OCI-LY7 (cell line): ENCODE measurements around the gene PMS2. TPM values are rescaled to one million over a fixed set of nuclear protein-coding genes. Genes with fewer than 3 reads are reported as not detected.
"Not testable (repeated sequence)": the region's sequence is repeated elsewhere in the genome, so short reads cannot be mapped to it uniquely, and the experiment has no call there.

Experiments used
- BruUV-seq: library from RNA; stranded (reverse); fragments of 400-500 nt; replicated peaks from 2 replicates; lab custom pipeline; 2021; lab: Mats Ljungman, UMichigan
- CTCF ChIA-PET: fragments of 300-600 bp; sonication (Branson Sonifier 250); formaldehyde crosslinking; loops from one replicate; lab custom pipeline; 2022; ENCODE audit warnings: antibody characterized with exemption; ENCODE audit not compliant: unreplicated experiment; lab: Charles Lee
- POLR2A ChIA-PET: fragments of 300-600 bp; sonication (Branson Sonifier 250); formaldehyde crosslinking; loops from one replicate; lab custom pipeline; 2022; ENCODE audit warnings: antibody characterized with exemption; lab: Charles Lee
- DNase-seq: peaks from one replicate; pipeline ENCODE4 v3.0.0-alpha.2; 2015; ENCODE audit warnings: low spot score
- H2AFZ ChIP-seq: fragments of 200-600 bp; sonication (generic), shearing (Covaris generic); 2 replicates; pipeline ENCODE4 v1.6.1; 2014; ENCODE audit warnings: mild to moderate bottlenecking, antibody characterized with exemption, low read length, moderate library complexity
- H3K27ac ChIP-seq: fragments of 200-600 bp; sonication (generic); 2 replicates; pipeline ENCODE4 v1.5.1; 2014; ENCODE audit warnings: mixed run types, low read depth, mild to moderate bottlenecking, moderate library complexity, low read length, inconsistent platforms; ENCODE audit not compliant: poor library complexity, severe bottlenecking
- H3K36me3 ChIP-seq: fragments of 200-600 bp; sonication (generic); 2 replicates; pipeline ENCODE4 v1.6.1; 2014; ENCODE audit warnings: mild to moderate bottlenecking, antibody characterized with exemption, low read length, moderate library complexity, mixed read lengths; ENCODE audit not compliant: insufficient read depth
- H3K4me1 ChIP-seq: fragments of 200-600 bp; sonication (generic); 2 replicates; pipeline ENCODE4 v1.5.1; 2014; ENCODE audit warnings: mild to moderate bottlenecking, low read length; ENCODE audit not compliant: insufficient read depth, poor library complexity, severe bottlenecking
- H3K4me2 ChIP-seq: fragments of 200-600 bp; sonication (generic); 2 replicates; pipeline ENCODE4 v1.6.1; 2014; ENCODE audit warnings: mild to moderate bottlenecking, low read length
- H3K4me3 ChIP-seq: fragments of 200-600 bp; sonication (generic); 2 replicates; pipeline ENCODE4 v1.5.1; 2014; ENCODE audit warnings: mild to moderate bottlenecking, low read depth, low read length; ENCODE audit not compliant: poor library complexity, severe bottlenecking
- H3K79me2 ChIP-seq: fragments of 200-600 bp; sonication (generic); 2 replicates; pipeline ENCODE4 v1.6.1; 2016; ENCODE audit warnings: low read depth, mild to moderate bottlenecking, low read length, moderate library complexity, mixed read lengths; ENCODE audit not compliant: insufficient read depth
- H3K9me2 ChIP-seq: fragments of 200-600 bp; sonication (generic); 2 replicates; pipeline ENCODE4 v1.6.1; 2016; ENCODE audit warnings: mild to moderate bottlenecking, low read length, mixed read lengths; ENCODE audit not compliant: insufficient read depth
- H3K9me3 ChIP-seq: fragments of 200-600 bp; sonication (generic); 2 replicates; pipeline ENCODE4 v1.6.1; 2014; ENCODE audit warnings: mild to moderate bottlenecking, mixed run types, low read length, mixed read lengths
- H4K20me1 ChIP-seq: fragments of 200-600 bp; sonication (generic); 2 replicates; pipeline ENCODE4 v1.6.1; 2014; ENCODE audit warnings: mild to moderate bottlenecking, antibody characterized with exemption, low read length, moderate library complexity, mixed read lengths; ENCODE audit not compliant: insufficient read depth
- intact Hi-C: fragments of 100-400 bp; cut with micrococcal nuclease; formaldehyde crosslinking; loops from one replicate; pipeline ENCODE4 v1.10.0; 2022; ENCODE audit not compliant: unreplicated experiment
- total RNA-seq, 2 experiments: library from RNA; depleted of rRNA in 1 of 2; stranded (reverse); fragments of >200 nt in 1 of 2; shearing (Covaris generic) in 1 of 2; gene quantifications; 2 replicates each; pipeline ENCODE4 v1.2.3, GENCODE V29; 2014 to 2022

Gene PMS2
- total RNA-seq, 2 experiments from 2014 or later: 22.9 to 37.1 TPM

- H3K79me2 ChIP-seq, H3K4me1 ChIP-seq, H3K27ac ChIP-seq, H3K36me3 ChIP-seq, CTCF ChIA-PET, BruUV-seq, H2AFZ ChIP-seq, POLR2A ChIA-PET, H3K9me2 ChIP-seq, DNase-seq, H3K9me3 ChIP-seq, H3K4me2 ChIP-seq, H3K4me3 ChIP-seq, H4K20me1 ChIP-seq, intact Hi-C loops: not testable (repeated sequence)
Measured at GRCh38 chr7:5973580-5973979, 35.3 kb downstream of the PMS2 start.

- POLR2A ChIA-PET, DNase-seq, intact Hi-C loops, H3K9me3 ChIP-seq, H3K4me3 ChIP-seq, BruUV-seq, H3K4me1 ChIP-seq, H3K27ac ChIP-seq, H4K20me1 ChIP-seq, H3K79me2 ChIP-seq, H3K4me2 ChIP-seq, H3K36me3 ChIP-seq, H3K9me2 ChIP-seq, H2AFZ ChIP-seq, CTCF ChIA-PET: not testable (repeated sequence)
Measured at GRCh38 chr7:5970347-5970911, 38.4 kb downstream of the PMS2 start, which contains the start of gene RSPH10B. RSPH10B (minus strand) TSS chr7:5970689; CDS start chr7:5967116, 3,573 bp downstream.

- H2AFZ ChIP-seq, CTCF ChIA-PET, H3K9me3 ChIP-seq, H3K27ac ChIP-seq, H3K4me2 ChIP-seq, POLR2A ChIA-PET, intact Hi-C loops, H3K9me2 ChIP-seq, H3K4me1 ChIP-seq, H4K20me1 ChIP-seq, BruUV-seq, DNase-seq, H3K4me3 ChIP-seq, H3K36me3 ChIP-seq, H3K79me2 ChIP-seq: not testable (repeated sequence)
Measured at GRCh38 chr7:5963810-5964209, 45.0 kb downstream of the PMS2 start.

GRCh38 chr7:5963205-5963604, 45.6 kb downstream of the PMS2 start:
- H3K9me2 ChIP-seq, intact Hi-C loops, H4K20me1 ChIP-seq, H3K4me1 ChIP-seq, H2AFZ ChIP-seq, H3K9me3 ChIP-seq, H3K27ac ChIP-seq, CTCF ChIA-PET, POLR2A ChIA-PET, H3K36me3 ChIP-seq, H3K4me2 ChIP-seq, BruUV-seq, H3K79me2 ChIP-seq, DNase-seq, H3K4me3 ChIP-seq: not testable (repeated sequence)

GRCh38 chr7:5934945-5935450, 73.9 kb downstream of the PMS2 start:
- POLR2A ChIA-PET, H3K4me3 ChIP-seq, DNase-seq, H4K20me1 ChIP-seq, H3K9me3 ChIP-seq, H3K36me3 ChIP-seq, intact Hi-C loops, BruUV-seq, H3K4me2 ChIP-seq, H2AFZ ChIP-seq, H3K79me2 ChIP-seq, H3K9me2 ChIP-seq, CTCF ChIA-PET, H3K4me1 ChIP-seq, H3K27ac ChIP-seq: not testable (repeated sequence)

- H4K20me1 ChIP-seq, DNase-seq, intact Hi-C loops, H3K27ac ChIP-seq, H3K9me2 ChIP-seq, H3K4me2 ChIP-seq, CTCF ChIA-PET, H3K9me3 ChIP-seq, H2AFZ ChIP-seq, H3K36me3 ChIP-seq, H3K4me1 ChIP-seq, BruUV-seq, H3K79me2 ChIP-seq, POLR2A ChIA-PET, H3K4me3 ChIP-seq: not testable (repeated sequence)
Measured at GRCh38 chr7:5931905-5932644, 76.8 kb downstream of the PMS2 start.
